Ishikawa (cell line): ENCODE results near the gene FTHL17.

Experiments
- CEBPB ChIP-seq: IDR thresholded peaks from 2 replicates; pipeline ENCODE4 v1.6.1; 2012
- CREB1 ChIP-seq: IDR thresholded peaks from 2 replicates; pipeline ENCODE4 v1.6.1; 2012; ENCODE audit warnings: low read depth
- EGR1 ChIP-seq: IDR thresholded peaks from 2 replicates; pipeline ENCODE4 v1.6.1; 2012
- EP300 ChIP-seq: IDR thresholded peaks from 2 replicates; pipeline ENCODE4 v1.6.1; 2012; ENCODE audit warnings: borderline replicate concordance
- FOXM1 ChIP-seq: IDR thresholded peaks from 2 replicates; pipeline ENCODE4 v1.6.1; 2012; ENCODE audit warnings: low read depth, borderline replicate concordance
- NFIC ChIP-seq: IDR thresholded peaks from 2 replicates; pipeline ENCODE4 v1.6.1; 2012
- RAD21 ChIP-seq: IDR thresholded peaks from 2 replicates; pipeline ENCODE4 v1.6.1; 2012; ENCODE audit warnings: low read depth
- TAF1 ChIP-seq: IDR thresholded peaks from 2 replicates; pipeline ENCODE4 v1.6.1; 2012; ENCODE audit warnings: low read depth, mild to moderate bottlenecking
- TCF12 ChIP-seq: IDR thresholded peaks from 2 replicates; pipeline ENCODE4 v1.6.1; 2012; ENCODE audit warnings: low read depth
- TEAD4 ChIP-seq: IDR thresholded peaks from 2 replicates; pipeline ENCODE4 v1.6.1; 2012
- YY1 ChIP-seq: IDR thresholded peaks from 2 replicates; pipeline ENCODE4 v1.6.1; 2012; ENCODE audit warnings: low read depth
- ZBTB7A ChIP-seq: IDR thresholded peaks from 2 replicates; pipeline ENCODE4 v1.6.1; 2012; ENCODE audit warnings: low read depth
- TF ChIP-seq, protein P1 (sequence below): IDR thresholded peaks from 2 replicates; pipeline ENCODE4 v1.6.1; 2012
- TF ChIP-seq, protein P2 (sequence below): IDR thresholded peaks from 2 replicates; pipeline ENCODE4 v1.6.1; 2012
- TF ChIP-seq, protein P3 (sequence below): IDR thresholded peaks from 2 replicates; pipeline ENCODE4 v1.6.1; 2012; ENCODE audit warnings: low read depth, mild to moderate bottlenecking

FTHL17 gene

DNA sequence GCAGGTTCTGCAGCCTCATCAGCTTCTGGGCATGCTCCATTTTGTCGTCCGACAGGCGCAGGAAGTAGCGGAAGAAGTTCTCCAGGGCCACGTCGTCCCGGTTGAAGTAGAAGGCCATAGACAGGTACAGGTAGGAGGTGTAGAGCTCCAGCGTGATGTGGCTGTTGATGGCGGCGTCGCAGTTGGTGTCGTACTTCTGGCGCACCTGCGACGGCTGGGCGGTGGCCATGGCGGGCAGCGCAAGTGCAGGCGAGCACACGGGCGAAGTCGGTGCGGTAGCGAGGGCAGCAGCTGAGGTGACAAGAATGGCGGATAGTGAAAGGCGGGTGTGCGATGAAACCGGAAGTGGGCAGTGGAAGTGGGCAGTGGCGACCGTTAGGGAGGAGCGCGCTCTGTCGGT, at the start of gene FTHL17:
TSS of gene FTHL17 (minus strand) at position 317 of the 400 bp plus-strand sequence. CDS start at position 229, 88 bp downstream.
- no peak for TF ChIP-seq EP300
- no peak for TF ChIP-seq TEAD4
- no peak for TF ChIP-seq TCF12
- TF ChIP-seq, protein P1, sequence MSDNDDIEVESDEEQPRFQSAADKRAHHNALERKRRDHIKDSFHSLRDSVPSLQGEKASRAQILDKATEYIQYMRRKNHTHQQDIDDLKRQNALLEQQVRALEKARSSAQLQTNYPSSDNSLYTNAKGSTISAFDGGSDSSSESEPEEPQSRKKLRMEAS: no peak
- TF ChIP-seq, protein P2, sequence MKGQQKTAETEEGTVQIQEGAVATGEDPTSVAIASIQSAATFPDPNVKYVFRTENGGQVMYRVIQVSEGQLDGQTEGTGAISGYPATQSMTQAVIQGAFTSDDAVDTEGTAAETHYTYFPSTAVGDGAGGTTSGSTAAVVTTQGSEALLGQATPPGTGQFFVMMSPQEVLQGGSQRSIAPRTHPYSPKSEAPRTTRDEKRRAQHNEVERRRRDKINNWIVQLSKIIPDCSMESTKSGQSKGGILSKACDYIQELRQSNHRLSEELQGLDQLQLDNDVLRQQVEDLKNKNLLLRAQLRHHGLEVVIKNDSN: no peak
- TF ChIP-seq FOXM1: no peak
- TF ChIP-seq EGR1: no peak
- TF ChIP-seq NFIC: no peak

DNA sequence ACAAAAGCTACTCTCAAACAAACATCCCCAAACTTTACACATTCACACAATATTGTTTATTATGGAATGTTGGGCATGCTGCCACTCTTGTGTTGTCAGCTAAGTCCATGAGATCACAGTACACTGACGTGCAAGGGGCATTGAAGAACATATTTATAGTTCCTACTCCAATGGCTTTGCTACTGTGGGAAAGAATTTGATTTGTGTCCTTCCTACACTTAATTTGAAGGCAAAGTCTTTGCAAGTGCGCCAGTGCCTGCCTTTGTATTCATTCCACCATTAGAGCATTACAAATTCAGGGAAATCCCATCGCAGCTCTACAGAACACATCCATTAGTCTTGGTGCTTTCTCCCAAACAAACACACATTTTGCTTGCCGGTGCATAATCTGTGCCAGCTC, 45.4 kb upstream of the FTHL17 start:
- TF ChIP-seq TEAD4 (no peak), EGR1 (no peak)
- TF ChIP-seq, protein P1: no peak
- TF ChIP-seq, protein P2: no peak

DNA sequence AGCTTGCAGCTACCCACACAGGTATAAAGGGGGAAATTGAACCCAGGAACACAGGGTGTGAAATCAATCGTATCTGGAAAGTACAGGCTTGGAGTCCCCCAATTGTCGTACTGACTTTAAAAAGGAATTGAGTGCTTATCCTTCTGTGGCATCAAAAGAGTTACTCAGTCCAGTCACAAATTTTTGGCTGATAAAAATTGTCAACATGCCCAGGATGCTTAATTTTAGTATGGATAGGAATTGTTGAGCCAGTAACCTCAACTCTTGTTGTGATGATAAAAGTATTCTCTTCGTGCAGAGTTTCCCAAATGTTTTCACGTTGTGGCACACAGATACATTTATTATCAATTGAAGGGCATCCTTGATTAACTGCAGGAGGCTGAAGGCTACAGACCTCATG, 43.6 kb upstream of the FTHL17 start:
- no peak for TF ChIP-seq NFIC
- TF ChIP-seq CREB1: no peak
- no peak for TF ChIP-seq YY1
- TF ChIP-seq ZBTB7A: no peak

DNA sequence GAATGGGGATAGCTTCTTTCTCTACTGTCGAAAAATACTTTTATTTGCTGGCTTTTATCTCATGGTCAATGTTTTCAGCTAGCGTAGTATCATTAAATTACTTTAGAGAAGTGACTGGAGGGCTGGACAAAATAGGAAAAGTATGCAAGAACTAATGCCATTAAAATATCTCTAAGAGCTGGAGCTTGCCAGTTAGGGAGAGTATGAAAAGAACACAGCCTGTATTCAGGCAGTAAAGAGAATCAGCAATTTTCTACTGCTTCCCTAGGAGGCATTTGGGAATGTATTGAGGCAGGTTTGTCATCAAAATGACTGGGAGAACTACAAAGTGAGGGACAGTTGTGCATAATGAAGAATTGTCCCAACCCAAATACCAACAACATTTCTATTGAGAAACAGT, 43.0 kb upstream of the FTHL17 start:
- TF ChIP-seq, protein P3, sequence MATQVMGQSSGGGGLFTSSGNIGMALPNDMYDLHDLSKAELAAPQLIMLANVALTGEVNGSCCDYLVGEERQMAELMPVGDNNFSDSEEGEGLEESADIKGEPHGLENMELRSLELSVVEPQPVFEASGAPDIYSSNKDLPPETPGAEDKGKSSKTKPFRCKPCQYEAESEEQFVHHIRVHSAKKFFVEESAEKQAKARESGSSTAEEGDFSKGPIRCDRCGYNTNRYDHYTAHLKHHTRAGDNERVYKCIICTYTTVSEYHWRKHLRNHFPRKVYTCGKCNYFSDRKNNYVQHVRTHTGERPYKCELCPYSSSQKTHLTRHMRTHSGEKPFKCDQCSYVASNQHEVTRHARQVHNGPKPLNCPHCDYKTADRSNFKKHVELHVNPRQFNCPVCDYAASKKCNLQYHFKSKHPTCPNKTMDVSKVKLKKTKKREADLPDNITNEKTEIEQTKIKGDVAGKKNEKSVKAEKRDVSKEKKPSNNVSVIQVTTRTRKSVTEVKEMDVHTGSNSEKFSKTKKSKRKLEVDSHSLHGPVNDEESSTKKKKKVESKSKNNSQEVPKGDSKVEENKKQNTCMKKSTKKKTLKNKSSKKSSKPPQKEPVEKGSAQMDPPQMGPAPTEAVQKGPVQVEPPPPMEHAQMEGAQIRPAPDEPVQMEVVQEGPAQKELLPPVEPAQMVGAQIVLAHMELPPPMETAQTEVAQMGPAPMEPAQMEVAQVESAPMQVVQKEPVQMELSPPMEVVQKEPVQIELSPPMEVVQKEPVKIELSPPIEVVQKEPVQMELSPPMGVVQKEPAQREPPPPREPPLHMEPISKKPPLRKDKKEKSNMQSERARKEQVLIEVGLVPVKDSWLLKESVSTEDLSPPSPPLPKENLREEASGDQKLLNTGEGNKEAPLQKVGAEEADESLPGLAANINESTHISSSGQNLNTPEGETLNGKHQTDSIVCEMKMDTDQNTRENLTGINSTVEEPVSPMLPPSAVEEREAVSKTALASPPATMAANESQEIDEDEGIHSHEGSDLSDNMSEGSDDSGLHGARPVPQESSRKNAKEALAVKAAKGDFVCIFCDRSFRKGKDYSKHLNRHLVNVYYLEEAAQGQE: no peak
- TF ChIP-seq EGR1 (no peak), TCF12 (no peak), CEBPB (no peak), NFIC (no peak), YY1 (no peak), TEAD4 (no peak), RAD21 (no peak)
- TF ChIP-seq, protein P1: no peak
- TF ChIP-seq, protein P2: no peak

DNA sequence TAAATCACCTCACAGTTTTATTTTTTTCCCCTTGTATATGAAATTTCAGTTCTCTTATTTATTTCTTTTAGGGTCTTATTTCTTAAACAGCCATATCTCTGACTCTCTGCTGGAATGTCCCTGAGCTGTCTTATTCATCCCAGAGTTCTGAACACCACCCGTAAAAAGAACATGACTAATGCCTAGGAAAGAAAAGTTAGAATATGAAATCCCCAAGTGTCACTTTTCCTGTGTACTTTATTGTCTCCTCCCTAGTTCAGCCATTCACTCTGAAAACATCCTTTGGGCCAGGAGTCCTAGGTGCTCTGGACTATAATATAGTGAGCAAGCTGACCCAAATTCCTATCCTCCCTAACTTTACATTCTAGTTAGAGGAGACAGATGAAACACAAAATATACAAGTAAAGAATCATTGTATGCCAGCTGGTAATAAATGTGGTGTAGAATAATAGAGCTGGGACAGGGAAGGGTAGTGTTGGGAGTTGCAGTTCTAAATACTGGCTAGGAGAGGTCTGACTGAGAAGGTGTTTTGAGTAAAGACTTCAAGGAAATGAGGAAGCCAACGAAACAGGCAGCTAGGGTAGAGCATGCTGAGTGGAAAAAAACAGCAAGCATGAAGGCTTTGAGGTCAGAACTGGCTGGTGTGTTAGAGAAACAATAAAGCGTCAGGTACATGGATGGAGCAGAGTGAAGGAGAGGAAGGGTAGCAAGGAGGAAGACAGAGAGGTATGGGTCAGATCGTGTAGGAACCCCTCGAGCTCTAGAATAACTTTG, 40.6 kb upstream of the FTHL17 start:
- TF ChIP-seq EGR1 (no peak), TAF1 (no peak), YY1 (no peak), NFIC (no peak), CREB1 (no peak), EP300 (no peak), CEBPB (no peak), RAD21 (no peak), TCF12 (no peak), TEAD4 (no peak), FOXM1 (no peak), ZBTB7A (no peak)
- TF ChIP-seq, protein P3: no peak
- TF ChIP-seq, protein P2: no peak
- TF ChIP-seq, protein P1: no peak
